Measurements from ENCODE around the gene SMARCA4. TPM values are rescaled to one million over a fixed set of nuclear protein-coding genes. Genes with fewer than 3 reads are reported as not detected.

Gene SMARCA4
- total RNA-seq, 1 donor: 36.0 TPM

DNA sequence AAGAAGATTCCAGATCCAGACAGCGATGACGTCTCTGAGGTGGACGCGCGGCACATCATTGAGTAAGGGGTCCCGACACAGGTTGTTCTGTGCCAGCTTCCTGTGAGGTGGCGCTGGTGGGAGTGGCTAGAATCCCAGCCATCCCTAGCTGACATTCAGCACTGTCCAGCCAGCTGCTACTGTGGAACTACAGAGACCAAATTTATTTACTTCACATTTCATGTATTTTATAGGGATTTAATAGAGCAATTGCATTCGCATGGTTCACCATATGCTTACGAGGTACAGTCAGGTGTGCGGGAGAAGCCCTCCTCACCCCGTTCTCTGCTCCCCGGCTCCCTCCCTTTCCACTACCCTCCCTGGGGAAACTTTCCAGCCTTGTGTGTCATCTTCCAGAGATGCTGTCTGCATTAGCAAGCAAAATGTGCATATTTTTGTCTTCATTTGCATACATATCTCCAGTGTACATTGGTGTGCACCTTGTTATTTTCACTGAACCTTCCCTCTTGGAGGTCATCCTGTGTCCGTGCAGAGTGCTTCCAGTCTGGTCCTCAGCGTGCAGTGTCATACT, 47.2 kb downstream of the SMARCA4 start:
- H3K27me3 ChIP-seq (ENCODE audit: insufficient read depth, low read length): no peaks in the 10 kb centered on the region
- no peak overlapping the region for H3K4me3 ChIP-seq (ENCODE audit: low read length)
- no peaks in the 10 kb centered on the region for H3K9me3 ChIP-seq (ENCODE audit: low read depth, low read length)
- peaks cover 11% of the 10 kb centered on the region for H3K4me1 ChIP-seq (ENCODE audit: insufficient read depth, low read length)

DNA sequence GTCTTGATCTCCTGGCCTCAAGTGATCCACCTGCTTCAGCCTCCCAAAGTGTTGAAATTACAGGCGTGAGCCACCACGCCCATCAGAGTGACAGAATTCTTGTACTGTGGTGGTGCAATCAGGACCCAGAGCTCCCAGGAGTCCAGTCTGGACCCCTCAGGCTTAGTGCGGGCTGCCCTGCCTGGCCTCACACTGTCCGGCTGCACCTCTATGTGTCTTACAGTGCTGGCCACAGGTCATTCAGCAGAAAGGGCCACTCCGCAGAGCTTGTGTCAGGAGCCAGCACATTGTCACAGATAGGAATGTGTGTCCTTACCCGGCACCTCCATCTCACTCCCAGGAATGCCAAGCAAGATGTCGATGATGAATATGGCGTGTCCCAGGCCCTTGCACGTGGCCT, 49.2 kb downstream of the SMARCA4 start:
- no peaks in the 10 kb centered on the region for H3K27me3 ChIP-seq (ENCODE audit: insufficient read depth, low read length)
- H3K4me3 ChIP-seq (ENCODE audit: low read length): no peak overlapping the region
- H3K9me3 ChIP-seq (ENCODE audit: low read depth, low read length): no peaks in the 10 kb centered on the region
- peaks cover 6% of the 10 kb centered on the region for H3K4me1 ChIP-seq (ENCODE audit: insufficient read depth, low read length)

DNA sequence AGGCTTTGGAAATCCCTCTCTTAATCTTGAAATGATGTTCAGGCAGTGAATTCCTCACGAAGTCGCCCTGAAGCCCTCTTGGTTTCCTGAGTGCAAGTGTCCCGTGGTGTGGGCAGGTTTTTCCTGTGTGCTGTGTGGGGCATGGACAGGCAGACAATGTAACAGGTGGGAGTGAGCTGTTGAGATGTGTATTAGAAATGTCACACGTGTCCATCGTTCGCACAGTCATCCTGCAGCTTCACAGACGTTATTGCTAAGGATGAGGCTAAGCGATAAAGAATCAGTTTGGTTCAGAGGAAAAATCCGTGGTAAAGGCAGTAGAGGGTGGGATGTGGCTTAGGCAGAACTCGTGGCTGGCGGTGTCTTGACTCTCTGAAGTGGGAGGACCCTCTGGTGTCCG, 51.7 kb downstream of the SMARCA4 start:
- H3K4me1 ChIP-seq (ENCODE audit: insufficient read depth, low read length): no peaks in the 10 kb centered on the region
- H3K9me3 ChIP-seq (ENCODE audit: low read depth, low read length): no peaks in the 10 kb centered on the region
- no peak overlapping the region for H3K4me3 ChIP-seq (ENCODE audit: low read length)

DNA sequence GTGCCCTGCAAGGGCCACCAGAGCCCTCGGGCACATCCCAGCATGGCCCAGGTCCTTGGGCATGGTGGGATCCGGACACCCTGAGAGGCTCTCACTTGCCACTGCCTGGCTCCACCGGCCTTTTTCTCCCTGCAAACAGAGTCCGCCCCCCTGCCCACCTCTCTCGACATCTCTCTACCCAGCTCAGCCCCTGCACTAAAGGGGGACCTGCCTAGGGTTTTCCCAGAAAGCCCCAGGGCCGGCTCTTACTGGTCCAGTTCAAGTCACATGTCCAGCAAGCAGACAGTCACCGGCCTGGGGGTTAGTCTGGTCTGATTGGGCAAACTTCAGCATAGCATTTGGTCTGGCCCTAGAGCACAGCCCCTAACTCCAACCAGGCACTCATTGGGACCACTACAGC, 52.9 kb downstream of the SMARCA4 start:
- Histone ChIP-seq H3K27me3 (ENCODE audit: insufficient read depth, low read length) (no peaks in the 10 kb centered on the region), H3K4me1 (ENCODE audit: insufficient read depth, low read length) (no peaks in the 10 kb centered on the region), H3K9me3 (ENCODE audit: low read depth, low read length) (no peaks in the 10 kb centered on the region), H3K4me3 (ENCODE audit: low read length) (no peak overlapping the region)

More for the DNA sequence above, 51.7 kb downstream of the SMARCA4 start:
- no peaks in the 10 kb centered on the region for H3K27me3 ChIP-seq (ENCODE audit: insufficient read depth, low read length)

DNA sequence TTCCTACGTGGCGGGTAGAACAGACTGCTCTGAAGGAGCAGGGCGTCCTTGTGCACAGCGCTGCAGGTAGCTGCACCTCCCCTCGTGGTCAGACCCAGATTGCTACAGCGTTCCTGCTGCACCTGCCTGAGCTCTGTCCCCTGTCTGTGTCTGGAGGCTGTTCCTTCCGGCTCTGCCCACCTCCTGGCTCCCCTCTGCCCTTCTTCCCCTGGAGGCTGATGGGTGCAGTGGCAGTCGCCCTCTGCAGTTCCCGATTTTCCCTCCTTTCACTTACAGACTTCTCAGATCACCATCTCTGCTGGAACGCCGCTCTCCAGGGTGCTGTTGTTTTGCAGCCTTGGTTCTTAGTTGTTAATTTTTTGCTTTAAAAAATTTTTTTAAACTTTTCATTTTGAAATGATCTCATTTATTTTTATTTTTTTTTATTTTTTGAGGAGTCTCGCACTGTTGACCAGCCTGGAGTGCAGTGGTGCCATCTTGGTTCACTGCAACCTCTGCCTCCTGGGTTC, 53.6 kb downstream of the SMARCA4 start:
- Histone ChIP-seq H3K4me3 (ENCODE audit: low read length) (no peak overlapping the region), H3K9me3 (ENCODE audit: low read depth, low read length) (no peaks in the 10 kb centered on the region), H3K27me3 (ENCODE audit: insufficient read depth, low read length) (no peaks in the 10 kb centered on the region), H3K4me1 (ENCODE audit: insufficient read depth, low read length) (no peaks in the 10 kb centered on the region)

DNA sequence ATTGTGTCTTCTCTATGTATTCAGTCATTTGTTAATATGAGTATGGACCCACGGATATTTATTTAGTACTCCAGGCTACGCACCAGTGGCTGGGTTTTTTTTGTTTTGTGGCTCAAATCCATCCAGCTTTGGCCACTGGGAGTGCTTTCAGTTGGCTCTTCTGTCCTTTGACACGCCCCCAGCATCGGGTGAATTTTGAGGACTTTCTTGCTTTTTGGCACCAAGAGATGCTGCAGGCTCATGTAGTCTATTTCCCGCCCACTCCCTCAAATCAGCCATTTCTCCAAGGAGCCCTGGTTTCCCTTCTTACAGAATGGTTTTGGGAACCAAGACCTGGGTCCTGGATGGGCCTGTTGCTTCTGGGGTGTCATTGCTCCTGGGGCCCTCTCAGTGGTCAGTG, 55.8 kb downstream of the SMARCA4 start:
- H3K4me1 ChIP-seq (ENCODE audit: insufficient read depth, low read length): no peaks in the 10 kb centered on the region
- H3K27me3 ChIP-seq (ENCODE audit: insufficient read depth, low read length): no peaks in the 10 kb centered on the region
- no peak overlapping the region for H3K4me3 ChIP-seq (ENCODE audit: low read length)
- H3K9me3 ChIP-seq (ENCODE audit: low read depth, low read length): no peaks in the 10 kb centered on the region

DNA sequence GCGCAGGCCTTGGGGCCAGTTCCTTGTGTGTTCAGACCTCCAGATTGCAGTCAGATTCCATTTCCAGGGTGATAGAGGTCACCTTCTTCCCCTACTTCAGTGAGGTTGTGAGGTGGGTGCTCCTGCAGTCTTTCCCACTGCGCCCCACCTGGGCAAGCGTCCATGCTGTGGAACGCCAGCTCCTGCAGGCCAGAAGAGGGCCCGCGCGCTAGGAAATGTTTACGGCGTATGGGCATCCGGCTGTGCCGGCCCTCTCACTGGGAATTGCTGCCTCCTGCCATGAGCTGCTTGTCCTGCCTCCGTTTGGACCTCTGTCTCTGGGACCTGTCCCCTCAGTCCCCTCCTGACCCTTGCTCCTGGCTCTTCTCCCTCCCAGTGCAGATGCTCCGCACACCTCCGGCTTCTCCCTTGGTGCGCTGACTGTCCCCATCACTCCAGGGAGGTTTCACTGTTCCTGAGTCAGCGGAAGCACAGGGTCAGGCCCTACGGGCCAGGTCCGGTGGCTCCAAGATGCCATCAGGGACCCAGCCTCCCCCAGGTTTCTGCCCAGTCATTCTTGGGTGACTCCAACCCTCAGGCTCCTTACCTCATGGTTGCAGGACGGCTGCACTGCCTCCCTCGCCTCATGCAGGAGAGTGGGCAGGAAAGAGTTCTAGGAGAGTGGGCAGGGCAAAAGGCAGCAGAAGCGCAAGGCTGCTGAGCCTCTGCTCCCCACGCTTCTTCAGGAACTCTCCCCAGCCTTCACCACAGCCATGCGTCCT, 56.6 kb downstream of the SMARCA4 start:
- Histone ChIP-seq H3K27me3 (ENCODE audit: insufficient read depth, low read length) (no peaks in the 10 kb centered on the region), H3K4me3 (ENCODE audit: low read length) (no peak overlapping the region), H3K9me3 (ENCODE audit: low read depth, low read length) (no peaks in the 10 kb centered on the region), H3K4me1 (ENCODE audit: insufficient read depth, low read length) (no peaks in the 10 kb centered on the region)

DNA sequence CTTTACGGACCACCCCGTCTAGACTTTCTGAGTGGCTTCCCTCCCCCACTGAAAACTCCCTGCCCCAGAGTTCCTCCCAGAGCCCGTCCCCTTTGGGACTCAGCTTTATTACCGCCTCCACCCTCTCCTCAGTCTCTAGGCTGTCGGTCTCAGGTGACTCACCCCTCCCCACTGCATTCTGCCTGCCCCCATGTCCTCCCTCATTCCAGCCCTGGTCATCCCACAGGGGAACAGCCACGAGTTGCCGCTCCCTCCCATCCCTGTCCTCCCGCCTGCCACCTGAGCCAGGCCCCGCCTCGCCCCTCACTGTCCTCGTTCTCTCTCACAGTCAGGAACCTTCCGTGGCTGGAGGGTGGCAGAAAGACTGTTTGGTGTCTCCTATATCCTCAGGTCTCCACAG, 57.3 kb downstream of the SMARCA4 start:
- Histone ChIP-seq H3K27me3 (ENCODE audit: insufficient read depth, low read length) (no peaks in the 10 kb centered on the region), H3K4me1 (ENCODE audit: insufficient read depth, low read length) (no peaks in the 10 kb centered on the region), H3K9me3 (ENCODE audit: low read depth, low read length) (no peaks in the 10 kb centered on the region), H3K4me3 (ENCODE audit: low read length) (no peak overlapping the region)

DNA sequence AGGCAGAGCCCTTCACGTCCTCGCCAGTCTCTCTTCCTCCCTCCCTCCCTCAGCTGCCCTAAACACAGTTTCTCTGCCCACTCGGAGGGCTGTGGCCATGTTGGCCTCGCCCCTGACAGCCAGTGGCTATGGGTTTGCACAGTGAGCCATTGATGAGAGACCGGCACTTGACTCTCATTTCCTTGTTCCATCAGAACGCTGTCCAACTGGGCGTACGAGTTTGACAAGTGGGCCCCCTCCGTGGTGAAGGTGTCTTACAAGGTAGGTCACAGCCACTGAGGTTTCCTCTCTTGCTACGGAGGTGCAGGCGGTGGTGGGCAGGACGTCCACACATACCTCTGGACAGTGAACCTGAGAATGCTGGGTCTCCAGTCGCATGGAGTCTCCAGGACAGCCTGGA, 57.9 kb downstream of the SMARCA4 start:
- H3K4me3 ChIP-seq (ENCODE audit: low read length): no peak overlapping the region
- no peaks in the 10 kb centered on the region for H3K4me1 ChIP-seq (ENCODE audit: insufficient read depth, low read length)
- no peaks in the 10 kb centered on the region for H3K9me3 ChIP-seq (ENCODE audit: low read depth, low read length)
- no peaks in the 10 kb centered on the region for H3K27me3 ChIP-seq (ENCODE audit: insufficient read depth, low read length)

DNA sequence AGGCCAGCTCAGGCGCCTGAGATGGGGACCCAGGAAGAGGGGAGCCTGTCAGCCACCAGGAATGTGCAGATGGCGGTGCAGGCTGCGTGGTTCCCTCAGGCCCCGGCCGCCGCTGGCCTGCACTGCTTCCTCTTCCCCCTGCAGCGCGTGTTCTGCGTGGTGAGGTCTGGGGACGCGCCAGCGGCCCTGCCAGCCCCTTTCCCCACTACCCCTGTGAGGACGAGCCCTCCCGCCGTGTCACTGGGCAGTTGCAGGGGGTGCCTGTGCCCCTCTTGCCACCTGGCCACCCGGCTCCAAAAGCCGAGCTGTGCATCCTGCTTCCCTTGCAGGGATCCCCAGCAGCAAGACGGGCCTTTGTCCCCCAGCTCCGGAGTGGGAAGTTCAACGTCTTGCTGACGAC, 58.4 kb downstream of the SMARCA4 start:
- Histone ChIP-seq H3K9me3 (ENCODE audit: low read depth, low read length) (no peaks in the 10 kb centered on the region), H3K27me3 (ENCODE audit: insufficient read depth, low read length) (no peaks in the 10 kb centered on the region), H3K4me1 (ENCODE audit: insufficient read depth, low read length) (no peaks in the 10 kb centered on the region), H3K4me3 (ENCODE audit: low read length) (no peak overlapping the region)

DNA sequence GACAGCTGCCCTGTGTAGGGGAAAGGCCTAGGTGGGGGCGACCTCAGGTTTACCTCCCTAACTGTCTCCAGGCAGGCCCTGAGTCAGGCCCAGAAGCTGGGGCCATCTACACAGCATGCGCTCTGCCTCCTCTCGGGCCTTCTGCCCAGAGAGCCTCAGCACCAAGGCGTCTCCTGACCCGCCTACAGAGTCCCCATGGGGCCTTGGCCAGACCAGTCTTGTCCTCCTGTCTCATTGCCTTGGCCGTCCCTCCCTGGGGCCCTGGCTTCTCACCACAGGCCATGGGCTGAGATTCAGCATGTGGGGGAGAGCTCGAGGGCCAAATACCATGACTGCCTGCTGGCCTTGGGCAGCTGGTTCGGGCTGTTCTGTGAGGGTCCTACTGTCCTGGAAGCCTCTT, 59.0 kb downstream of the SMARCA4 start:
- no peaks in the 10 kb centered on the region for H3K9me3 ChIP-seq (ENCODE audit: low read depth, low read length)

DNA sequence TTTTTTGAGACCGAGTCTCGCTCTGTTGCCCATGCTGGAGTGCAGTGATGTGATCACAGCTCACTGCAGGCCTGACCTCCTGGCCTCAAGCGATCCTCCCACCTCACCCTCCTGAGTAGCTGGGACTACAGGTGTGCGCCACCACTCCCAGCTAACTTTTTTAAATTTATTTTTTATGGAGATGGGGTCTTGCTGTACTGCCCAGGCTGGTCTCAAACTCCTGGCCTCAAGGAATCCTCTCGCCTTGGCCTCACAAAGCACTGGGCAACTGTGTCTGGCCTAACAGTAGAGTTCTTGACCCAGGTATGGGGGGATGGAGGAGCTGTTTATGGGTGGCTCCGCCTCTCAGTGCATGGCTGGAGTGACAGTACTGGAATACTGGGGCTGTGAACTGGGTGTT, 59.6 kb downstream of the SMARCA4 start:
- H3K4me3 ChIP-seq (ENCODE audit: low read length): no peak overlapping the region
- H3K4me1 ChIP-seq (ENCODE audit: insufficient read depth, low read length): no peaks in the 10 kb centered on the region
- H3K9me3 ChIP-seq (ENCODE audit: low read depth, low read length): no peaks in the 10 kb centered on the region
- H3K27me3 ChIP-seq (ENCODE audit: insufficient read depth, low read length): no peaks in the 10 kb centered on the region

More for the DNA sequence above, 59.0 kb downstream of the SMARCA4 start:
- H3K4me1 ChIP-seq (ENCODE audit: insufficient read depth, low read length): no peaks in the 10 kb centered on the region
- no peaks in the 10 kb centered on the region for H3K27me3 ChIP-seq (ENCODE audit: insufficient read depth, low read length)
- H3K4me3 ChIP-seq (ENCODE audit: low read length): no peak overlapping the region

DNA sequence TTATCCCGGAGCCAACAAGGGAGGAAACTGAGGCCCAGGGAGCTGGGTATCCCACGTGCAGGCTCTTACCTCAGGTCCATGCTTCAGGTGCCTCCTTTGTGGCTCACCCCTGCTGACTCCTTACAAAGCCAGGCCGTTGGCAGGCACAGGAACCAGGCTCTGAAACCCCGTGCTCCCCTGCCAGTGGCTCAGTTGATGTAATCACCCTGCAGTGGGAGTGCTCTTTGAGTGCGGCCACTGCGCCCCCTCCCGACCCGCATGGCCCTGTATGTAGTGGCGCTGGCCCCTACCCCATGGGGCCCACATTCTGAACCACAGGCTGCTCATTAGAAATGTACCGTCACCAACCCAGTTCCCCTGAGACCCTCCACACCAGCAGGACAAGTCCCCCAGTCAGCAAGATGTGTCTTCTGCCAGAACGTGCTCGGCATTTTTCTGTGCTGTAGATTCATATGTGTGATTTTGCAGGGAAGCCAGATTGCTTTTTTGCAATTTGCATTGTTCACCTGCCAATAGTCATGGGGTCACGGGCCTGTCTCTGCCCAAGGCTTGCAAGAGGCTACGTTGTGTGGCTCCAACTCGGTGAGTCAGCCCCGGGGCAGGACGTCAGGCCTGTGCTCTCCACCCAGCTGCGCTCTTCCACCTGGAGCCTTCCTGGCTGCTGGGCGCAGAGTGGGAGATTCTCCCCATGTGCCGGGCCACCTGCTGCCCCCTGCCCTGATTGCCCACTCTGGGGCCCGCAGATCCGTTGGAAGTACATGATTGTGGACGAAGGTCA, 60.3 kb downstream of the SMARCA4 start:
- no peaks in the 10 kb centered on the region for H3K9me3 ChIP-seq (ENCODE audit: low read depth, low read length)
- H3K4me1 ChIP-seq (ENCODE audit: insufficient read depth, low read length): no peaks in the 10 kb centered on the region
- H3K4me3 ChIP-seq (ENCODE audit: low read length): no peak overlapping the region
- H3K27me3 ChIP-seq (ENCODE audit: insufficient read depth, low read length): no peaks in the 10 kb centered on the region

DNA sequence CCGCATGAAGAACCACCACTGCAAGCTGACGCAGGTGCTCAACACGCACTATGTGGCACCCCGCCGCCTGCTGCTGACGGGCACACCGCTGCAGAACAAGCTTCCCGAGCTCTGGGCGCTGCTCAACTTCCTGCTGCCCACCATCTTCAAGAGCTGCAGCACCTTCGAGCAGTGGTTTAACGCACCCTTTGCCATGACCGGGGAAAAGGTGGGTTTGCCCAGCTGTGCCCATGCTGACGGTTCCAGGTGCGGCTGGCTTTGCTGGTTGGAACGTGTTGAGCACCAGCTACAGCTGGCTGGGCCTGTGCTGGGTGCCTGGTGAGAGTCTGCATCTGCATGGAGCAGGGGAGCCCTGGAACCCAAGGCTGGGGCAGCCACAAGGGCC, 60.9 kb downstream of the SMARCA4 start:
- H3K9me3 ChIP-seq (ENCODE audit: low read depth, low read length): no peaks in the 10 kb centered on the region
- H3K4me3 ChIP-seq (ENCODE audit: low read length): no peak overlapping the region
- H3K4me1 ChIP-seq (ENCODE audit: insufficient read depth, low read length): no peaks in the 10 kb centered on the region
- H3K27me3 ChIP-seq (ENCODE audit: insufficient read depth, low read length): no peaks in the 10 kb centered on the region

DNA sequence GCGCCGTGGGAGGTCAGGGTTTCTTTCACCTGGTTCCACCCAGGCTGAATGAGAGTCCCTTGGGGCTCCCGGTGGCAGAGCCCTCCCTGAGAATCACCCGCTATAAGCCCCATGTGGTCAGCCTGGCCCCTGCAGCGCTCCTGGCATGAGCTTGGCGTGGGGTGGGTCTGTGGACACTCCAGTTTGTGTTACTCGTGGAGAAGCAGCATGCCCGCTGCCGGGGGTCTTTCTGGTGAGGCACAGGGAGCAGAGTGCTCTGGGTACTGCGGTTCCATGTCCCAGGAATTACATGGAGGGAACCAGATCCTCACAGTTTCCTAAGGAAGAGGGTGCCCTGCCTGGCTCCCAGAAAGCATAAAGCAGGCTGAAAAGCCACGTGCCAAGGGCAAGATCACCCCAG, 62.2 kb downstream of the SMARCA4 start:
- Histone ChIP-seq H3K9me3 (ENCODE audit: low read depth, low read length) (no peaks in the 10 kb centered on the region), H3K27me3 (ENCODE audit: insufficient read depth, low read length) (no peaks in the 10 kb centered on the region), H3K4me3 (ENCODE audit: low read length) (no peak overlapping the region), H3K4me1 (ENCODE audit: insufficient read depth, low read length) (no peaks in the 10 kb centered on the region)
